AG04449 (cell line): ENCODE results near the gene SLAMF1.
"Not testable (repeated sequence)": the region's sequence is repeated elsewhere in the genome, so short reads cannot be mapped to it uniquely, and the experiment has no call there.

Source experiments
- CTCF ChIA-PET: fragments of 350-600 bp; formaldehyde crosslinking; extraction: SDS; loops from one replicate; lab custom pipeline; 2021; ENCODE audit warnings: antibody characterized with exemption; lab: Yijun Ruan, JAX
- POLR2A ChIA-PET: fragments of 400-600, 350-600 bp; formaldehyde crosslinking; extraction: SDS; loops from one replicate; lab custom pipeline; 2020; ENCODE audit warnings: antibody characterized with exemption, inconsistent platforms; lab: Yijun Ruan, JAX
- DNase-seq: peaks from one replicate; pipeline ENCODE4 v3.0.0-alpha.2; 2010; ENCODE audit warnings: low read depth, low spot score
- H3K4me3 ChIP-seq: 2 replicates; pipeline ENCODE4 v1.5.1; 2011; ENCODE audit warnings: low read depth, mild to moderate bottlenecking, control low read depth, low read length
- TF ChIP-seq, protein P1 (sequence below): IDR thresholded peaks from one replicate; pipeline ENCODE4 v1.5.1; 2011; ENCODE audit warnings: mild to moderate bottlenecking, moderate library complexity, low read length, control low read depth, inconsistent platforms; ENCODE audit not compliant: insufficient read depth; ENCODE audit errors: missing control alignments

The SLAMF1 gene

DNA sequence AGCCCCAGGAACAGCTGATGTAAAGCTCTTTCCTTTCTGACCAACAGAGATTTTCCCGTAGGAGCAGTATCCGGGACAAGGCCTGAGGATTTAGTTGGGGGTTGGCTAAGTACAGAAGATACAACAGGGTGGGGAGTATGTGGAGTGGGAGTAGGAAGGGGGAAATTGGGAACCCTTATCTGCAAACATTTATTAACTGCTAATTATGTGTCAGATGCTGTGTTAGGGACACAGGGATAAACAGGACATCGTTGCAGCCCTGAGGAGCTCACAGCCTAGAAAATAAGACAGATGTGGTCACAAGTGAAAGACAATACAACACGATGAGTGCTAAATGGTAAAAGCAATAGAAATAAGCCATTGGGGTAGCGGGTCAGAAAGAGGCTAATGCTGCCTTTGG lies 79.5 kb downstream of the SLAMF1 start:
- ChIA-PET POLR2A (no interaction called here), CTCF (no interaction called here)
- TF ChIP-seq, protein P1, sequence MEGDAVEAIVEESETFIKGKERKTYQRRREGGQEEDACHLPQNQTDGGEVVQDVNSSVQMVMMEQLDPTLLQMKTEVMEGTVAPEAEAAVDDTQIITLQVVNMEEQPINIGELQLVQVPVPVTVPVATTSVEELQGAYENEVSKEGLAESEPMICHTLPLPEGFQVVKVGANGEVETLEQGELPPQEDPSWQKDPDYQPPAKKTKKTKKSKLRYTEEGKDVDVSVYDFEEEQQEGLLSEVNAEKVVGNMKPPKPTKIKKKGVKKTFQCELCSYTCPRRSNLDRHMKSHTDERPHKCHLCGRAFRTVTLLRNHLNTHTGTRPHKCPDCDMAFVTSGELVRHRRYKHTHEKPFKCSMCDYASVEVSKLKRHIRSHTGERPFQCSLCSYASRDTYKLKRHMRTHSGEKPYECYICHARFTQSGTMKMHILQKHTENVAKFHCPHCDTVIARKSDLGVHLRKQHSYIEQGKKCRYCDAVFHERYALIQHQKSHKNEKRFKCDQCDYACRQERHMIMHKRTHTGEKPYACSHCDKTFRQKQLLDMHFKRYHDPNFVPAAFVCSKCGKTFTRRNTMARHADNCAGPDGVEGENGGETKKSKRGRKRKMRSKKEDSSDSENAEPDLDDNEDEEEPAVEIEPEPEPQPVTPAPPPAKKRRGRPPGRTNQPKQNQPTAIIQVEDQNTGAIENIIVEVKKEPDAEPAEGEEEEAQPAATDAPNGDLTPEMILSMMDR: no peak
- DNase-seq: no peak
- no peak overlapping the region for H3K4me3 ChIP-seq

DNA sequence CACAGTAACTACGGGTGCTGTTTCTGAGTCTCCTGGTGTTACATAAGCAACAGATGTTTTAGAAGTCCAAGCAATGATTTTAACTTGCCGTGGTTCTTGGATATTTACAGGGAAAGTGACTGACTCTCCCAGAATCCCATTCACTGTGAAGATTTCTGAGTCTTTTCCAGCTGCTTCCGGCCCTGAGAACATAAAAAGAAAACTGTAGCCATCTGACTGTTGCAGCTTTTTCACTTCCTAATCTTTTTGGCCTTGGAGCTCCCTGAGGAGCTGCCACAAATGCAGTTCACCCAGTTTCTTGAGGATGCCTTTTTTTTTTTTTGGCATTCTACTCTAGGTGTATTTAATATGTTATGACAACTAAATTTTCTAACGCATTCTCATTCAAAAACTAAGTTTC lies 81.3 kb downstream of the SLAMF1 start:
- CTCF ChIA-PET: no interaction called here
- POLR2A ChIA-PET: no interaction called here
- H3K4me3 ChIP-seq: no peak overlapping the region
- DNase-seq: no peak
- TF ChIP-seq, protein P1: no peak

- CTCF ChIA-PET, H3K4me3 ChIP-seq, POLR2A ChIA-PET: not testable (repeated sequence)
Observed at GRCh38 chr1:160563230-160563629, 83.6 kb downstream of the SLAMF1 start.

GRCh38 chr1:160562745-160563144 lies 84.1 kb downstream of the SLAMF1 start:
- DNase-seq, CTCF ChIA-PET, H3K4me3 ChIP-seq, POLR2A ChIA-PET: not testable (repeated sequence)

More at GRCh38 chr1:160563230-160563629, 83.6 kb downstream of the SLAMF1 start:
- not testable (repeated sequence) for DNase-seq

- no peak overlapping the region for H3K4me3 ChIP-seq
- ChIA-PET POLR2A (no interaction called here), CTCF (no interaction called here)
- TF ChIP-seq, protein P1: no peak
- no peak for DNase-seq
Observed at GRCh38 chr1:160560806-160561205, 86.0 kb downstream of the SLAMF1 start.

- H3K4me3 ChIP-seq: no peak overlapping the region
- POLR2A ChIA-PET: no interaction called here
- CTCF ChIA-PET: no interaction called here
- no peak for DNase-seq
- TF ChIP-seq, protein P1: no peak
Observed at GRCh38 chr1:160560045-160560705, 86.7 kb downstream of the SLAMF1 start.

DNA sequence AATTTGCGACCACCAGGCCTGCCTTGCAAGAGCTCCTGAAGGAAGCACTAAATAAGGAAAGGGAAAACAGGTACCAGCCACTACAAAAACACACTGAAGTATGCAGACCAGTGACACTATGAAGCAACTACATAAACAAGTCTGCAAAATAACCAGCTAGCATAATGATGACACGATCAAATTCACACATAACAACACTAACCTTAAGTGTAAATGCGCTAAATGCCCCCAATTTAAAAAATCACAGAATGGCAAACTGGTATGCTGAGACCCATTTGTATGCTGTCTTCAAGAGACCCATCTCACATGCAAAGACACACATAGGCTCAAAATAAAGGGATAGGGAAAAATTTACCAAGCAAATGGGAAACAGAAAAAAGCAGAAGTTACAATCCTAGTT lies 87.4 kb downstream of the SLAMF1 start:
- POLR2A ChIA-PET, H3K4me3 ChIP-seq, DNase-seq, CTCF ChIA-PET: not testable (repeated sequence)

GRCh38 chr1:160558660-160559380 lies 88.0 kb downstream of the SLAMF1 start:
- ChIA-PET CTCF (no interaction called here), POLR2A (no interaction called here)
- no peak overlapping the region for H3K4me3 ChIP-seq
- TF ChIP-seq, protein P1: no peak
- DNase-seq: no peak
